ENCODE results near the gene FGF12.

The FGF12 gene

DNA sequence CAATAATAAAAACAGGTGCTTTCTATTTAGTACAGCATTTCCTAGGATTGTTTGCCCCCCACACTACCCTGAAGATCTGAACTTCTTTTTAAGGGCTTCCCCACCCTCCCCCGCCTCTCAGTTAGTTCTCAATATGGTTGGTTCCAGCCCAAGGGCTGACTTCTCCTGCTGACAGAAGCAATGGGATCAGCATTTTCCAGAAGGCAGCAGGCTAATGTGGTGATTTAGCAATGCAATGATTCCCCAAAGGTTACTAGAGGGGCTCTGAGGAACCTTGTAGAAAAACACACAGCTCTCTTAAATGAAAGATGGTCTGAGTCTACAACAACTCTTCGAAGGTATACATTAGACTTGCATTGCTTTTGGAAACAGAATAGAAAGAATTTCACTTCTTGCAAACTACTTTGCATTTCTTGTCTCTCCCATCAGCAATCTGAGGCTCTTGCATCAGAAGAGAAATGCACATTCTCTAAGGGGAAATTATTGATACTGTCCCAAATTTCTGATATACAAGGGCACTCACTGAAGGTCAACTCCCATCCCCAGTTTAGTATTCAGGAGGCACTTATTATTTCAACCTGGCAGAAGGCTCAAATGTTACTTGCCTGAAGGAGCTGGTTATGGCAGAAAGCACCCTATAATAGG, 30.3 kb downstream of the FGF12 start:
- DNase-seq (ENCODE audit: low spot score) (no peak), ATAC-seq (ENCODE audit: low read depth) (no peak)
- Histone ChIP-seq H3K36me3 (ENCODE audit: low read depth) (no peaks in the 10 kb centered on the region), H3K27ac (ENCODE audit: poor library complexity, severe bottlenecking) (no peak overlapping the region), H3K27me3 (ENCODE audit: insufficient read depth, poor library complexity, severe bottlenecking) (no peaks in the 10 kb centered on the region), H3K4me3 (ENCODE audit: severe bottlenecking) (no peak overlapping the region), H3K4me1 (ENCODE audit: insufficient read depth, poor library complexity, severe bottlenecking) (no peaks in the 10 kb centered on the region), H3K9me3 (ENCODE audit: severe bottlenecking) (no peaks in the 10 kb centered on the region)
- no peak for TF ChIP-seq CTCF (IDR thresholded peaks at IDR 0.05; ENCODE audit: poor library complexity, severe bottlenecking)

- Histone ChIP-seq H3K27me3 (ENCODE audit: insufficient read depth, poor library complexity, severe bottlenecking) (no peaks in the 10 kb centered on the region), H3K4me1 (ENCODE audit: insufficient read depth, poor library complexity, severe bottlenecking) (no peaks in the 10 kb centered on the region), H3K27ac (ENCODE audit: poor library complexity, severe bottlenecking) (no peak overlapping the region), H3K36me3 (ENCODE audit: low read depth) (no peaks in the 10 kb centered on the region), H3K9me3 (ENCODE audit: severe bottlenecking) (no peaks in the 10 kb centered on the region), H3K4me3 (ENCODE audit: severe bottlenecking) (no peak overlapping the region)
- TF ChIP-seq CTCF (IDR thresholded peaks at IDR 0.05; ENCODE audit: poor library complexity, severe bottlenecking) = no peak
- ATAC-seq (ENCODE audit: low read depth) (no peak), DNase-seq (ENCODE audit: low spot score) (no peak)
Observed at GRCh38 chr3:192687488-192688152, 39.7 kb downstream of the FGF12 start.

DNA sequence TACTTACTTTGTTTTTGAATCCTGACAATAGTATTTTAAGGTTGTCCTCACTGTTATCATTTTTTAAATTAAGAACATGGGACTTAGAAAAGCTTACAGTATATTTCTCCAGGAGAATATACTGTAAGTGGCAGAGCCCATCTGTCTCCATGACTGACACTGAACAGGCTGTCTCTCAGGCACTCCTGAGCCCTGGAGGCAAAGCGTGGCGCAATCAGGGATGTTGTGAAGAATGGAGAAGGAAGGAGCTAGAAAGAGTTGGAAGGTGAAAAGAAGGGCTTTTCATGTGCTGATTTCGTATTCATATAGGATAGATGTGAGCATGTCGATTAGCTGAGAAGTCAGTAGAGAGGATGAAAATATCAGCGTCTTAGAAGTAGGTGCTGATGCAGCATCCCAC, 41.5 kb downstream of the FGF12 start:
- no peaks in the 10 kb centered on the region for H3K9me3 ChIP-seq (ENCODE audit: severe bottlenecking)
- no peak overlapping the region for H3K27ac ChIP-seq (ENCODE audit: poor library complexity, severe bottlenecking)
- no peak for TF ChIP-seq CTCF (IDR thresholded peaks at IDR 0.05; ENCODE audit: poor library complexity, severe bottlenecking)
- no peaks in the 10 kb centered on the region for H3K36me3 ChIP-seq (ENCODE audit: low read depth)
- no peak for DNase-seq (ENCODE audit: low spot score)
- H3K27me3 ChIP-seq (ENCODE audit: insufficient read depth, poor library complexity, severe bottlenecking) = no peaks in the 10 kb centered on the region
- H3K4me1 ChIP-seq (ENCODE audit: insufficient read depth, poor library complexity, severe bottlenecking) = no peaks in the 10 kb centered on the region
- H3K4me3 ChIP-seq (ENCODE audit: severe bottlenecking) = no peak overlapping the region
- no peak for ATAC-seq (ENCODE audit: low read depth)

DNA sequence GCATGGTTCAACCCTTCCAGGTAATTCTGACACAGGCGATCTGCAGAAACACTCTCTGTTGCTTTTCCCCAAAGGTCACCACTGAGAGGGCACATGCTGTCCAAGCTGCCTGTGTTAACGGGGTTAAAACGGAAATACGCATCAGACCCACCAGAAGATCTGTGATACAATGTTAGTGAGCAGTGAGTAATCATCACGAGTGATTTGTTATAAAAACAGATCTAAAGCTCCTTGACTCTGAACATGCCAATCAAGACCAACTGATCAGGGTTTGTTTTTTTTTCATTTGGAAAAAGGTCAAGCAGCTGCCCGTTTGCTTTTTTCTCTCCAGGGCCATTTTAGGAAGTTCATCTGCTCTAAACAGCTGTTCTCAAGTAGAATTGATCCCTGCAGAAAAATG, 43.2 kb downstream of the FGF12 start:
- H3K4me3 ChIP-seq (ENCODE audit: severe bottlenecking) = no peak overlapping the region
- no peak overlapping the region for H3K27ac ChIP-seq (ENCODE audit: poor library complexity, severe bottlenecking)
- ATAC-seq (ENCODE audit: low read depth) (no peak), DNase-seq (ENCODE audit: low spot score) (no peak)
- H3K36me3 ChIP-seq (ENCODE audit: low read depth) = no peaks in the 10 kb centered on the region
- H3K4me1 ChIP-seq (ENCODE audit: insufficient read depth, poor library complexity, severe bottlenecking) = no peaks in the 10 kb centered on the region
- H3K9me3 ChIP-seq (ENCODE audit: severe bottlenecking) = no peaks in the 10 kb centered on the region
- no peaks in the 10 kb centered on the region for H3K27me3 ChIP-seq (ENCODE audit: insufficient read depth, poor library complexity, severe bottlenecking)
- no peak for TF ChIP-seq CTCF (IDR thresholded peaks at IDR 0.05; ENCODE audit: poor library complexity, severe bottlenecking)
